Hypothalamus (tissue), 51 donors: ENCODE data around the gene DEFB132.
"Not testable (repeated sequence)": the region's sequence is repeated elsewhere in the genome, so short reads cannot be mapped to it uniquely, and the experiment has no call there.

Experiments
- DNase-seq, 51 donors: peaks; one replicate each; lab custom pipeline; 2025; lab: John Stamatoyannopoulos, UW

DEFB132 gene, protein sequence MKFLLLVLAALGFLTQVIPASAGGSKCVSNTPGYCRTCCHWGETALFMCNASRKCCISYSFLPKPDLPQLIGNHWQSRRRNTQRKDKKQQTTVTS

DNA sequence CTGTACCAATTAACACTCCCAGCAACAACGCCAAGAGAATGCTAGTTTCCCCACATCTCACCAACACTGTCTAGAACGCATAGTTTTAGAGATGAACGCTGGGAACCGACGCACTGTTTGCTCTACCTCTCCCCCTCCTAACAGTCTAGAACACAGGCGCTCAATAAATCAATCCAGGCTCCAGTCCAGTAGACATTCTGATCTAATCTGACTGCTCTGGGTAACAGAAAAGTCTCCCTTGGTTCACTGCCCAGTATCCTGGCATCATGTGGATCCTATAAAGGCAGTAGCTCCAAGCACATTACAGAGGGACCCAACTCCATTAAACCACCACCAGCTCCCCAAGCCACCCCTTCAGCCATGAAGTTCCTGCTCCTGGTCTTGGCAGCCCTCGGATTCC is at the start of gene DEFB132:
Gene DEFB132 (plus strand): TSS at position 306 of the 400 bp plus-strand sequence. CDS start 55 bp downstream, at position 361.
- DNase-seq, result no peak

DNA sequence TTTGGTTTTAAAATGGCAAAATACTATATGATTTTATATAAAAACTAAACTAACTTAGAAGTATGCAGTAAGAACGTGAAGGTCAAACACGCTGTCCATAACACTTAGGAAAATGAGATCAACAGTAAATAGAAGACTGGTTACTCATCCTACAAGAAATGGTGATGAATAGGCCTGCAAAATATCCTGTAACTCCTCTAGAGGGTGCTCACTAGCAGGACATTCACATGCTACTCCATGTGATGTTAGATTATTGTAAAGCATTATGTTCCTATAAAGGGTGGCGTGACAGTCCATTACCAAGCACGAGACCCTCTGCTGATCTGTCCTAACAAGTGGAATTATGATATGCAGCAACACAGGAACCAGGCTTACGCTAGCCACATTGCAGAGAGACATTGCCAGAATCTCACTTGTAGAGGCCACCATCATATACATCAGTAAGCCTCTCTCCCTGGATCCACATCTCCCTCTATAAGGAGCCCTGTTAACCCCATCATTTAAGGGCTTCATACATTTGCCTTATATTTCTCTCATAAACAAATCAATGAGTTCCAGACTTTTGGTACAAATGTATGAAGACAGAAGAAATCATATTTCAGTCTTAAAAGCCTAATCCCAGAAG is 48.5 kb upstream of the DEFB132 start:
- DNase-seq, result peak in 2 of 51 donors; percentile 8 to 23

DNA sequence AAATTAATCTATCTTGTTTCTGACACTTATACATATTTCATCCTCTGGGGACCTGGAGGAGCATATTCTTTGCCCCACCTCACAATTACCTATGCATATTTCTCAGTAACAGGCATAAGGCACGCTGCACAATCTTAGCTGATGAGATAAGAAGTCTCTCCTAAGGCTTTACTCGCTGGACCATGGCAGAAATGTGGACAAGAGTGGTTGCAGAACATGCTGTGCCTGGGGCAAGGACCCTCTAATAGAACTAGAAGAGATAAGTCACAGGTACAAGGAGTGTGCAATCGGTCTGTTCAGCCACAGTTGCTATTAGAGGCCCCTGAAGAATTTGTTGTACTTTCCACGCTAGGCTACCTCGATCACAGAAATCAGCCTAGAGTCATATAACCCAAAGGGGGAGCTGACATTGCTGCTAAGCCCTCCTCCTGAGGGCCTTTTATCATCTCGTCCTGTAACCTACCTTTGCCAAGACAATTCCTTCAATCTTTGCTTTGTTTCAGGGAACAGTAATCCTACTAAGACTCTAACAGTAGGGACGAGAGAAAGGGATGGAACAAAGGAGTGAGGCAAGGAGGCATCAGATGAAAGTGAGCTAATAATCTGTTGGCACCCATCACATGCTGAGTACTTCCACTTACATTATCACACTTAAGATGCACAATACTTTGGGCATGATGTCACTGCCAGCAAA is 46.6 kb upstream of the DEFB132 start:
- DNase-seq, result no peak

DNA sequence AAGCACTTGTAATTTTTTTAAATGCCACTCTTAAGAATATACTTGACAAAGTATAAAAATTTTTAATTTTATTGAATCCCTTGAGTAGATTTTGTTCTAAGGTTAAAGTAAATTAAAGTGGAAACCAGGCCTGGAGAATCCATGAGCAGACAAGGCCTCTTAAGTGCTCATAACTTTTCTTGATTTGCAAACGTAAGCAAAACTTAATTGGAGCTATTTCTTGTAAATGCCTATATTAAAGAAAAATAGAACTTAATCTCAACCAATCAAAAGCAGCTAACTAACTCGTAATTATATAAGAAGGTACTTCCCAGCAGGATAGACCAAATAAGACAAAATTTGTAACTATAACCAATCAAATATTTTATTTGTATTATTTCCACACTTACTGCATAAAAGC is 43.1 kb upstream of the DEFB132 start:
- DNase-seq, result no peak

DNA sequence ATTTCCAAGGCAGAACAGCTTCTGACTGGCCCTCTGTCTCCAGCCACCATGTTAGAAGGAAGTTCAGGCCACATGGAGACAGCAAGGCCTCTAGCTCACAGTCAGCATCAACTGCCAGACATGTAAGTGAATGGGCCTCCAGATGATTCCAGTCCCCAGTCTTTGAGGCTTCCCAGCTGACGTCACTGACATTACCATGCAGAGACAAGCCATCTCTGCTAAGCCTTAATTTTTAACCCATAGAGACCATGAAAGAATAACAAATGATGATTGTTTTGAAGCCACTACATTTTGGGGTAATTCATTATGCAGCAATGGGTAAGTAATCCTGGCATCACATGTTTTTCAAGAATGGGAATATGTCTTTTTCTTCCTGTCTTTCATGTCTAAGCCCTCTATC is 41.7 kb upstream of the DEFB132 start:
- DNase-seq, result no peak

DNA sequence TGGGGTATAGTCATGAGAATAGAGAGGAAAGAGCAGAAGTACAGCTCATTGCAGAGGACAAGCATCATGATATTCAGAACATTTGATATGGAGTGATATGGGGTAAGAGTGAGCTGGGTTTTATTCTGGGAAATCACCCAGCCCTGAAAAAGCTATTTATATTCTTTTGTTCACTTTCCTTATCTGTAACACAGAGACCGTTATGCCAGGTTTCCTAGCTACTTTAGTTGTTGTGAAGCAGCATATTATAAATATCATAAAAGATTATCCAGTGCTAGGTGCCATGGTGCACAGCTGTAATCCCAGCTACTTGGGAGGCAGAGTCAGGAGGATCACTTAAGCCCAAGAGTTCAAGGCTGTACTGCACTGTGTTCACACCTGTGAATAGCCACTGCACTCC is 40.3 kb upstream of the DEFB132 start:
- DNase-seq, result no peak

DNA sequence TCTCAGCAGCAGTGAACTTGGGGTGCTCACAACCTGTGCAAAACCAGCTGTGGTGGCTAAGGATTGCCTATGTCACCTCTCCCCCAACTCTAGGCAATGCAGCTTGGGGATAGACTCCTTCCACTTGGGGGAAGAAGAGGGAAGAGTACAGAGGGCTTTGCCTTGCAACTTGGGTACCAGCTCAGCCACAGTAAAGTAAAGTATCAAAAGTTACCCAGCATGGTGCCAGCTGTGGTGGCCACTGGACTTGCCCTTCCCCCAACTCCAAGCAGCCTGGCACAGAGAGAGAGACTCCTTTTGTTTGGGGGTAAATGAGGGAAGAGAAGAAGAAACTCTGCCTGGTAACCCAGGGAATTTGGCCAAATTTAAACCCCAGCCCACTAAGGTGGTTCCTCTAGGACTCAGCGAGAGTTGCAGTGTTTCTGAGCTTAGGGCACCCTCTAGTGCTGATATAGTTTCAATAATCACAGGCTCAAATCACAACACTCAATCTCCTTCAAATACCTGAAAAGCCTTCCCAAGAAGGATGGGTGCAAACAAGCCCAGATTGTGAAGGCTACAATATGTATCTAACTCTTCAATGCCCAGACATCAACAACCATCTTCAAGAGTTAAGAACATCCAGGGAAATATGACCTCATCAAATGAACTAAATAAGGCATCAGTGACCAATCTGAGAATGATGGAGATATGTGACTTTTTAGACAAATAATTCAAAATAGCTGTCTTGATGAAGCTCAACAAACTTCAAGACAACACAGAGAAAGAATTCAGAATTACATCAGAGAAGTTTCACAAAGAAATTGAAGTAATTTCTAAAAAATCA is 38.0 kb upstream of the DEFB132 start:
- DNase-seq, result no peak

DNA sequence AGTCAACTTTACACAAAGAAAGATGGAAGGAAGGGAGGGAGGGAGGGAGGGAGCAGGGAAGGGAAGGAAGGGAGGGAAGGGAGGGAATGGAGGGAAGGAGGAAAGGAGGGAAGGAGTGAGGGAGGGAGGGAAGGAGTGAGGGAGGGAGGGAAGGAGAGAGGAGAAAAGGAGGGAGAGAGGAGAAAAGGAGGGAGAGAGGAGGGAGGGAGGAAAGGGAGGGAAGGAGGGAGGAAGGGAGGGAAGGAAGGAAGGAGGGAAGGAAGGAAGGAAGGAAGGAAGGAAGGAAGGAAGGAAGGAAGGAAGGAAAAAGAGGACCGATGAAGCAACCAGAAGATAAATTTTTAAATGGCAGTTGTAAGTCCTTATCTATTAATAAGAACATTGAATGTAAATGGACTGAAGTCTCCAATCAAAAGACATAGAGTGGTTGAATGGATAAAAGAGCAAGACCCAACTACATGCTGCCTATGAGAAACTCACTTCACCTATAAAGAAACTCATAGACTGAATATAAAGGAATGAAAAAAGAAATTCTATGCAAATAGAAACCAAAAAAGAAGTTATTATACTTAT is 36.2 kb upstream of the DEFB132 start:
- DNase-seq, result no peak

DNA sequence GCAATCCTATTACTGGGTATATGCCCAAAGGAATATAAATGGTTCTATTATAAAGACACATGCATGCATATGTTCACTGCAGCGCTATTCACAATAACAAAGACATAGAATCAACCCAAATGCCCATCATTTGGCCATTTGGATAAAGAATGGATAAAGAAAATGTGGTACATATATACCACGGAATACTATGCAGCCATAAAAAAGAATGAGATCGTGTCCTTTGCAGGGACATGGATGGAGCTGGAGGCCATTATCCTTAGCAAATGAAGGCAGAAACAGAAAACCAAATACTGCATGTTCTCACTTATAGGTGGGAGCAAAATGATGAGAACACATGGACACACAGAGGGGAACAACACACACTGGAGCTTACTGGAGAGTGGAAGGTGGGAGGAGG is 31.6 kb upstream of the DEFB132 start:
- DNase-seq, result not testable (repeated sequence)

DNA sequence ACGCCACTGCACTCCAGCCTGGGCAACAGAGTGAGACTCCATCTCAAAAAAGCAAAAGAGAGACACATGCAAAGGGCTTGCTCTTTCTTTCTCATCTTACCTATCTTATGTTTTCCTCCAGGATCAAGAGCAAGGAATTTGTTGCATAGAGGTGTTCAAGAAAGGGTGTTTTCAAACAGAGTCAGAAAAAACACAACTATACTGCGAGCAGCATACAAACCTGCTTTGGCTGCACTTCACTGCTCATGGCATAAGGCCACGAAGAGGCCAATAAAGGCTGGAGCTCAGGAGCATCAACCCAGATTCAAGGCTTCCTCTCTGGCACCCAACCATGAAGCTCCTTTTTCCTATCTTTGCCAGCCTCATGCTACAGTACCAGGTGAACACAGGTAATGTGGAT is 30.6 kb upstream of the DEFB132 start, which contains the start of gene DEFB129:
Gene DEFB129 (plus strand): TSS at position 301 of the 400 bp plus-strand sequence. CDS start 31 bp downstream, at position 332.
- no peak for DNase-seq

DNA sequence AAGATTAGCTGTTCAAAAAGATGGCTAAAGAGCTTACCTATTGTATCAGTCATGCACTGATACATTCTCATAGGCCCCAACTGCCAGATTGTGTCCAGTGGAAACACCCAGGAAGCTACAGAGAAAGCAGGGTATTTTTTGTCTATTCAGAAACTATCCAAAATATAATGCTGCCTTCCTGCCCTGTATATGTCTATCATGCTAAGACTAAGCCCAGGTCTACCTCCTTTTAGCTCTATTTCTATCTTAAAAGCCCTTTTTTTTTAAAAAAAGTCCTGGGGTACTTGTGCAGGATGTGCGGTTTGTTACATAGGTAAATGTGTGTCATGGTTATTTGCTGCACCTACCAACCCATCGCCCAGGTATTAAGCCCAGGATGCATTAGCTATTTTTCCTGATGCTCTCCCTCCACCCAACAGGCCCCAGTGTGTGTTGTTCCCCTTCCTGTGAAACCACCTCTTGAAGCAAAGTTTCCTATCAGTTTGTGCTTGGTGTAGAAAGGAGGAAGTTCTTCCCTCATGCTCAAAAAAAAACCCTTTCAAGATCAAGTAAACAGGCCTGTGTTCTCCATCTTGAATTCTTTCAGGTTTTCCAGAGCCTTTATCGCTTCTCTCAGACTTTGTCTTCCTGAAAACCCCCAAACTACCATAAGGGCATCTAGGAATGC is 30.0 kb upstream of the DEFB132 start:
- peak in 1 of 51 donors; percentile 2 for DNase-seq

DNA sequence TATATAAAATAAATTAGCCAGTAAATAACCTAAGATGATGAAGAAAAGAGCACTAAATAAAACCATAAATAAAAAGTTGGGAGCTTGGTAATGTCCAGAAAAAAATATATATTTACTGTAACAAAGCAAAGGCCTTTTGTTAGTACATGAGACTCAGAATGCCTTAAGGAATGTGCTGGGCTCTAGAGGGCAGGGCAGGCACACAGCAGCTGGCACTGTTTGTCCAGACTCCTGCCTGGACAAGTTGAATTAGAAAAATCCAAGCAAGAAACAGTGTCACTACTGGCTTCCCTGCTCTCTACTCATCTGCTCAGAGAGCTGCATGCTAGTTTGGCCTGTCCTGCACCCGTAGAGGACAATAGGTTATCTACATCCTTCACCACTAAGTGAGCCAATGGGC is 21.6 kb upstream of the DEFB132 start:
- DNase-seq, result peak in 8 of 51 donors; percentile 1 to 21 (median 6)

DNA sequence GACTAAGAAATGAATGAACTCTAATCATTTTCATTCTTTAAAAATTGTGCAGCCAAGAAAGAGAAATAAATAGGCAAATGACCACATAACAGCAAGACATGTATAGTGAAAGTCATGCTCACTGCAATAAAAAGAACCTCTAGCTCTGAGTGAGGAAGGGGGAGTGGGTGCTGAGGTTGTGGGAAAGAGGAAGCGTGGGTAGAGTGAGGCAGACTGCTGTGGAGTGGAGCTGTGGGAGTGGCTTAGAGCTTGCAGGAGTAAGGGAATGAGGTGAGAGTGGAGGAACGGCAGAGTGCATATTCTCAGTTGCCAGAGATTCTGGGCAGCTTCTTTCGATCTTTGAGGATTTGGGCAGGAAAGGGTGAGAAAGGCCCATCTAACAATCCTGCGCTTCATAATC is 20.0 kb upstream of the DEFB132 start:
- DNase-seq, result peak in 10 of 51 donors; percentile 1 to 25 (median 8)

DNA sequence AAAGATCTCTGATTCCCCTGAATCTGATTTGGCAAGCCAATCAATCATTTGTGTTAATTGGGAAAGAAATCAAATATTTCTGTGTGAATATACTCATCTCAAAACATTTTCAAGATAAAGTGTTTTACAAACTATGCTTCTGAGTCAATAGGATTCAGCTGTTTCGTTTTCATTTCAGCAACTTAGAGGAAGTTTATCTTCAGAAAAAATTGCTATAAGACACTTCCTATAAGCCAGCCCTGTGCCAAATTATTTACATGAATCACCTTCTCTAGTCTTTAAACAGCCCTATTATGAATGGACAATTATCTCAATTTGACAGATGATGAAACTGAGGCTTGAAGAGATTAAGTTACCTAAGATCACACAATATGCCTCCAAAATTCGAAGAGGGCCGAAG is 19.6 kb upstream of the DEFB132 start:
- DNase-seq, result no peak

DNA sequence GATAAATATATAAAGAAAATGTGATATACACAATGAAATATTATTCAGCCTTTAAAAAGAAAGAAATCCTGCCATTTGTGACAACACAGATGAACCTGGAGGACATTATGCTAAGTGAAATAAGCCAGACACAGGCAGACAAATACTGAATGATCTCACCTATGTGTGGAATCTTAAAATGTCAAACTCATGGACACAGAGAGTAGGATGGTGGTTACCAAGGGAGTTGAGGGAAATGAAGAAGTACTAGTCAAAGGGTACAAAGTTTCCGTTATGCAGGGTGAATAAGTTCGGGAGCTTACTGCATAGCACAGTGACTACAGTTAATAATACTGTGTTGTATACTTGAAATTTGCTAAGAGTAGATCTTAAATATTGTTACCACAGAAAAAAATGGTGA is 14.6 kb upstream of the DEFB132 start:
- DNase-seq, result no peak

DNA sequence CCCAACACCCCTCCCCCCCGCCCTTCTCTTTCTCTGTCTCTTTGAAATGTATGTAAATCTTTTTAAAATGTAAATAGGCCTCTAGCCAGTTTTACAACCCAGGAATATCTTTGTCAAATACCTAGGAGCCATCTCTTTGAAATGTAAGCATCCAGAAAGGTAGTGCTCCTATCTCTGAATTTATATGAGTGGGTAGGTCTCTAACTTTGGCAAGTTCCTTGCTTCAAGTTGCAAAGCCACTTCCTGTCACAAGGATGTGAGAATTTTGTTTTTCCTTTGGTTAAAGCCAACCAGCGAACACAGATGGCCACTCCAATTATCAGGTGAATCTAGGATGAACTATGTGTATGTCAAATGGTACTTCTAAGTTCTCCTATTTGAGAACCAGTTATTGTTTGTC is 6.2 kb upstream of the DEFB132 start:
- DNase-seq, result no peak

DNA sequence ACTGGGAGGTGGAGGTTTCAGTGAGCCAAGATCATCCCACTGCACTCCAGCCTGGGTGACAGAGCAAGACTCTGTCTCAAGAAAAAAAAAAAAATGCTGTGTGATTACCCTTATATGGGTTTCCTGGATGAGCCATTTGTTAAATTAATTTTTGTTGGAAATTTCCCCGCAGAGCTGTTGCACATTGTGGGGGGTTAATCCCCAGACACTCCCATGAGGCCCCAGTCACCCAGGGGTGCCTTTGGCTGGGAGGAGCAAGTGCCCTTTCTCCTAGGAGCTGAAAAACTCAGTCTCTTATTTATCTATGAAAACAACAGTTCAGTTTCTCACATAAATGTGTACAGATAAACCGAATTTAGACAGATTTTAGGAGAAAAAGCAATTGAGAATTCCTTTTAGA is 4.7 kb upstream of the DEFB132 start:
- DNase-seq, result no peak

DNA sequence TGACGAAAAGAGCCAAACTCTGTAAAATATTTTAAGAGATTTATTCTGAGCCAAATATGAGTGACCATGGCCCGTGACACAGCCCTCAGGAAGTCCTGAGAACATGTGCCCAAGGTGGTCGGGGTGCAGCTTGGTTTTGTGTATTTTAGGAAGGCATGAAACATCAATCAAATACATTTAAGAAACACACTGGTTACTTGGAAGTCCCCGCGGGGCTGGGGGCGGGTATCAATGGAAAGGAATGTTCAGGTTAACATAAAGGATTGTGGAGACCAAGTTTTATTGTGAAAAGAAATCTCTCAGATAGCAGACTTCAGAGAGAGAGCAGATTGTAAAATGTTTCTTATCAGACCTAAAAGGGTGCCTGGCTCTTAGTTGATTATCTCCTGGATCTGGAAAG is 4.1 kb upstream of the DEFB132 start:
- not testable (repeated sequence) for DNase-seq

DNA sequence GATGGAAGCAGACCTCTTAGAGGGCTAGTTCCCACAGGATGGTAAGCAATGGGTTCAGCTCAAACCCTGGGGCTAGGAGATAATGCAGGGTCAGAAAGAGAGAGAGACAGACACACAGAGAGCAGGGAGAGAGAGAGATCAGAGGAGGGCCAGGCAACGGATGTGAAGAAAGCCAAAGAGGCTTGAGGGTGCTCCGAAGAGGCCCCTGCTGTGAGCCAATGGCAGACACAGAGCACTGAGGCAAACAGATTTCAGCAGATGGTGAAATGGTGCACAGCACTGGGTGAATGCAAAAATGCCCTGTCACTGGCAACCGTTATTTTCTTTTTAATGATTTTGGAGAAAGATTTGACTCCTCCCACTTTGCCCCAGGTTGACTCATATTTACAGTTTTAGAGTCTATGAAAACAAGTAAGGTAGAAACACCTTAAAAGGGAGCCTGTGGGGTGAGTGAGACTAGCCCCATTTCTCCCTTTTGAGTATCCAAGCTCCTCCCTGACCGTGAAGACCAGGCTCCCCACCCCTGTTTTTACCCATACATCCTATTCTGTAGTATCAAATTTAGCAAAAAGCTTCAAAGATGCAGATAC is 840 bp downstream of the DEFB132 start:
- no peak for DNase-seq

DNA sequence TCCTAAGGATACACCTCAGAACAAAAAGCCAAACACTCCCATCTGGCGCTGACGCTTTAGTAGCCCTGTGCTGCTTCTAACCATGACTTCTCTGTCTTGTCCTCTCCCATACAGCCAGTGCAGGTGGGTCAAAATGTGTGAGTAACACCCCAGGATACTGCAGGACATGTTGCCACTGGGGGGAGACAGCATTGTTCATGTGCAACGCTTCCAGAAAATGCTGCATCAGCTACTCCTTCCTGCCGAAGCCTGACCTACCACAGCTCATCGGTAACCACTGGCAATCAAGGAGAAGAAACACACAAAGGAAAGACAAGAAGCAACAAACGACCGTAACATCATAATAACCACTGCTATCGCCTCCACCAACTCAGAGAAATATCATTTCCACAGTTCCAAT is 1.4 kb downstream of the DEFB132 start:
- DNase-seq, result peak in 1 of 51 donors; percentile 1
